ENCODE measurements around the gene SNX15.
"Not testable (repeated sequence)": the region's sequence is repeated elsewhere in the genome, so short reads cannot be mapped to it uniquely, and the experiment has no call there.

The SNX15 gene

GRCh38 chr11:65027213-65028067 is at the start of gene SNX15:
Gene SNX15 (plus strand): TSS chr11:65027439. CDS start chr11:65027538, 99 bp downstream.
- DNase-seq (ENCODE audit: low read depth in 2 of 2, low spot score in 1 of 2): peak; percentile 76 to 84

- not testable (repeated sequence) for DNase-seq (ENCODE audit: low read depth in 2 of 2, low spot score in 1 of 2)
Measured at GRCh38 chr11:64983339-64983738, 43.9 kb upstream of the SNX15 start.

GRCh38 chr11:64987998-64988854 is 39.0 kb upstream of the SNX15 start:
- DNase-seq (ENCODE audit: low read depth in 2 of 2, low spot score in 1 of 2): no peak

- DNase-seq (ENCODE audit: low read depth in 2 of 2, low spot score in 1 of 2): no peak
Measured at GRCh38 chr11:64989416-64989815, 37.8 kb upstream of the SNX15 start.

GRCh38 chr11:64990222-64990923 is 36.9 kb upstream of the SNX15 start:
- no peak for DNase-seq (ENCODE audit: low read depth in 2 of 2, low spot score in 1 of 2)

GRCh38 chr11:64994318-64994717 is 32.9 kb upstream of the SNX15 start:
- no peak for DNase-seq (ENCODE audit: low read depth in 2 of 2, low spot score in 1 of 2)

GRCh38 chr11:64996327-64996709 is 30.9 kb upstream of the SNX15 start:
- no peak for DNase-seq (ENCODE audit: low read depth in 2 of 2, low spot score in 1 of 2)

- no peak for DNase-seq (ENCODE audit: low read depth in 2 of 2, low spot score in 1 of 2)
Measured at GRCh38 chr11:64996710-64997380, 30.4 kb upstream of the SNX15 start, which contains the start of gene BATF2. Gene BATF2 (minus strand): TSS chr11:64996971. CDS start chr11:64996914, 57 bp downstream.

GRCh38 chr11:64998141-64998540 is 29.1 kb upstream of the SNX15 start:
- no peak for DNase-seq (ENCODE audit: low read depth in 2 of 2, low spot score in 1 of 2)

GRCh38 chr11:64998690-64999431 is 28.4 kb upstream of the SNX15 start:
- no peak for DNase-seq (ENCODE audit: low read depth in 2 of 2, low spot score in 1 of 2)

GRCh38 chr11:64999478-64999877 is 27.8 kb upstream of the SNX15 start:
- no peak for DNase-seq (ENCODE audit: low read depth in 2 of 2, low spot score in 1 of 2)

GRCh38 chr11:65002706-65003105 is 24.5 kb upstream of the SNX15 start:
- no peak for DNase-seq (ENCODE audit: low read depth in 2 of 2, low spot score in 1 of 2)

- no peak for DNase-seq (ENCODE audit: low read depth in 2 of 2, low spot score in 1 of 2)
Measured at GRCh38 chr11:65003282-65003681, 24.0 kb upstream of the SNX15 start.

- not testable (repeated sequence) for DNase-seq (ENCODE audit: low read depth in 2 of 2, low spot score in 1 of 2)
Measured at GRCh38 chr11:65003968-65004367, 23.3 kb upstream of the SNX15 start.

GRCh38 chr11:65008016-65008415 is 19.2 kb upstream of the SNX15 start:
- DNase-seq (ENCODE audit: low read depth in 2 of 2, low spot score in 1 of 2): no peak

- DNase-seq (ENCODE audit: low read depth in 2 of 2, low spot score in 1 of 2): no peak
Measured at GRCh38 chr11:65008873-65009272, 18.4 kb upstream of the SNX15 start.

- DNase-seq (ENCODE audit: low read depth in 2 of 2, low spot score in 1 of 2): peak; percentile 78 to 83
Measured at GRCh38 chr11:65013130-65013887, 13.9 kb upstream of the SNX15 start.

- DNase-seq (ENCODE audit: low read depth in 2 of 2, low spot score in 1 of 2): peak; percentile 54 to 83
Measured at GRCh38 chr11:65013888-65014725, 13.1 kb upstream of the SNX15 start, which contains the start of gene ARL2. Gene ARL2 (plus strand): TSS chr11:65014160. CDS start chr11:65014208, 48 bp downstream.

All from stimulated activated CD8-positive, alpha-beta memory T cell treated with anti-CD3 and anti-CD28 coated beads, Interleukin-4, amount 100 ng/mL, for 4 hours (primary cell).